DOHH2 (cell line): ENCODE results near the gene VAC14.

ENCODE experiments used
- CTCF ChIP-seq: fragments of 200-600 bp; sonication (generic); IDR thresholded peaks from one replicate; pipeline ENCODE4 v1.5.1; 2014; ENCODE audit warnings: antibody characterized with exemption, mild to moderate bottlenecking, low read depth, low read length; ENCODE audit not compliant: poor library complexity, severe bottlenecking
- EZH2phosphoT487 ChIP-seq: fragments of 200-600 bp; sonication (generic); IDR thresholded peaks from 2 replicates; pipeline ENCODE4 v1.6.1; 2017; ENCODE audit warnings: borderline replicate concordance, mild to moderate bottlenecking, antibody characterized with exemption, low read length, moderate library complexity, mixed read lengths

GRCh38 chr16:70803319-70803718, 2.4 kb upstream of the VAC14 start:
- TF ChIP-seq CTCF: no peak
- no peak for TF ChIP-seq EZH2phosphoT487
